ENCODE measurements around the gene ATP7A.
"Not testable (repeated sequence)": the region's sequence is repeated elsewhere in the genome, so short reads cannot be mapped to it uniquely, and the experiment has no call there.

The ATP7A gene

GRCh38 chrX:77910108-77910840, at the start of gene ATP7A:
TSS of gene ATP7A (plus strand) at chrX:77910693. CDS start at chrX:77971642, 60,949 bp downstream.
- DNase-seq (ENCODE audit: low read depth) = peak; percentile 47

- DNase-seq (ENCODE audit: low read depth) = no peak
Observed at GRCh38 chrX:77875372-77875771, 35.1 kb upstream of the ATP7A start.

- DNase-seq (ENCODE audit: low read depth) = not testable (repeated sequence)
Observed at GRCh38 chrX:77881418-77881817, 29.1 kb upstream of the ATP7A start.

- no peak for DNase-seq (ENCODE audit: low read depth)
Observed at GRCh38 chrX:77892887-77893286, 17.6 kb upstream of the ATP7A start.

GRCh38 chrX:77893713-77894112, 16.8 kb upstream of the ATP7A start:
- no peak for DNase-seq (ENCODE audit: low read depth)

GRCh38 chrX:77894921-77895886, 15.3 kb upstream of the ATP7A start, which contains the start of gene MAGT1:
TSS of gene MAGT1 (minus strand) at chrX:77895435. CDS start at chrX:77895410, 25 bp downstream.
- peak; percentile 82 for DNase-seq (ENCODE audit: low read depth)

GRCh38 chrX:77899081-77899828, 11.2 kb upstream of the ATP7A start, which contains the start of gene COX7B:
TSS of gene COX7B (plus strand) at chrX:77899468. CDS start at chrX:77899554, 86 bp downstream.
- DNase-seq (ENCODE audit: low read depth) = peak; percentile 89

- no peak for DNase-seq (ENCODE audit: low read depth)
Observed at GRCh38 chrX:77900688-77901087, 9.8 kb upstream of the ATP7A start.

- DNase-seq (ENCODE audit: low read depth) = no peak
Observed at GRCh38 chrX:77901506-77901905, 9.0 kb upstream of the ATP7A start.

- no peak for DNase-seq (ENCODE audit: low read depth)
Observed at GRCh38 chrX:77917294-77917933, 6.9 kb downstream of the ATP7A start.

GRCh38 chrX:77918568-77918967, 8.1 kb downstream of the ATP7A start:
- no peak for DNase-seq (ENCODE audit: low read depth)

- not testable (repeated sequence) for DNase-seq (ENCODE audit: low read depth)
Observed at GRCh38 chrX:77919370-77919769, 8.9 kb downstream of the ATP7A start.

- DNase-seq (ENCODE audit: low read depth) = no peak
Observed at GRCh38 chrX:77922787-77923186, 12.3 kb downstream of the ATP7A start.

- no peak for DNase-seq (ENCODE audit: low read depth)
Observed at GRCh38 chrX:77924320-77924859, 13.9 kb downstream of the ATP7A start.

- DNase-seq (ENCODE audit: low read depth) = no peak
Observed at GRCh38 chrX:77925764-77926163, 15.3 kb downstream of the ATP7A start.

GRCh38 chrX:77930581-77930980, 20.1 kb downstream of the ATP7A start:
- no peak for DNase-seq (ENCODE audit: low read depth)

- no peak for DNase-seq (ENCODE audit: low read depth)
Observed at GRCh38 chrX:77935886-77936285, 25.4 kb downstream of the ATP7A start.

GRCh38 chrX:77936299-77936698, 25.8 kb downstream of the ATP7A start:
- DNase-seq (ENCODE audit: low read depth) = no peak

GRCh38 chrX:77937291-77937690, 26.8 kb downstream of the ATP7A start:
- DNase-seq (ENCODE audit: low read depth) = no peak

- no peak for DNase-seq (ENCODE audit: low read depth)
Observed at GRCh38 chrX:77938083-77938680, 27.7 kb downstream of the ATP7A start.

GRCh38 chrX:77945031-77945430, 34.5 kb downstream of the ATP7A start:
- not testable (repeated sequence) for DNase-seq (ENCODE audit: low read depth)

Measured in HS-5 (cell line).